ENCODE measurements around the gene STXBP6.
"Not testable (repeated sequence)": the region's sequence is repeated elsewhere in the genome, so short reads cannot be mapped to it uniquely, and the experiment has no call there.

Gene STXBP6

GRCh38 chr14:24986206-24986893, 63.6 kb downstream of the STXBP6 start:
- no peak for DNase-seq (ENCODE audit: low read depth, low spot score)

DNA sequence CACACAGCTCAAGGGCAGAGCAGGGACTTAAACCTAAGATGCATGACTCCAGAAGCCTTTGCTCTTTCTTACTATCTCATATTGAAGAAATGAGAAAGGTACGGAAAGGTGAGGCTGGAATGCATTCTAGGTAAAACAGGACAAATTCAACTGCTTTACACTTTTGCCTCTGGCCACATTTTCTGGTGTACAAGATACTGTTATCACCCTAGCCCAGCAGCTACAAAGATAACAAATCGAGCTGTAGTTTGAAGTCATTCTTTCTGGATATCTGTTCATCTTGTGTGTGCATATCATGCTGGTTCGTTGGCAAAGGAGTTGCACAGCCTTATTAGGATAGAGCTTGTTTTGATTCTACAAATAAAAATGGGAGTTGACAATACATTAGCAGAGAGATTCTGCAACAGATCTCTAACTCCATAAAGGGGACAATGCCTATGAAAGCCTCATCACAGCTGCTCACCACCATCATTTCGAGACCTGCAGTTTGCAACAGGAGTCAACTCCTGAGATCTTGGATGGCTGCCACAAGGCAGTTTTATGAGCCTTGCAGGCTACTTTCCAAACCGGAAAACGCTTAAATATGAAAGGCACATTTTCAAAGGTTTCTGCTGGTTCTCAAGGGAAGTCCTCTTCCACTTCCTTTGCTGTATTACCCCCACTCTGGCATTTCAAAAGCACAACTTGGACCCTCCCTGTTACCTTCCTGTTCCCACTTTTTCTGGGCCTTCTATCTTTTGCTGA, 64.9 kb downstream of the STXBP6 start:
- DNase-seq (ENCODE audit: low read depth, low spot score): no peak

DNA sequence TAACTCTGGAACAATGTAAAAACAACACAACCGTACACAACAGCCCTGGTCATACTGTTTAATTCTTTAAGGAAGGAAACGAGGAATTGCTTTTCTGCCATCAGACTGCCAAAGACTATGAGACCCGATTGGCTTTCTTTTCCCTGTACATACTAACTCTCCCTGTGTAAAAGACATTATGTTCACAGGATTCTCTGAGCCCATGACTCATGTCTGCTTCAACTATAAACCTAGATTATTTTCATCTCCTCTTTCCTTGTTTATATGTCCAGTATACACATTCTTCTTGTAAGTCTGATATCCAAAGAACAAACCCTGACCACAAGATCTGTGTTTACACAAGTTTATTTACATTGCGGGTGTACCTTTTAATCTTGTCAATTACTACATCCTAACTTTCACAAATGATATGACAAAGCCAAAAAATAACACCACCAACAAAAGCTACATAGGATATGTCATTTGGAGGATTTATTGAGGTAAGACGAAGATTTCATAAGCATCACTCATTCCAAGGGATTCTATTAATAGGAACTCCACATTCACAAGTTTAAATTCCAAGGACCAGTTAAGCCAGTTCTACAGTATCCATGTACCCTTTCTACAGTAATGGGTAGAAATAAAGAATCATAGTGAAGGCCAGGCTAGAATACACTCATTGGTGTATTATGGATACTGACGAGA, 67.3 kb downstream of the STXBP6 start:
- DNase-seq (ENCODE audit: low read depth, low spot score): no peak

DNA sequence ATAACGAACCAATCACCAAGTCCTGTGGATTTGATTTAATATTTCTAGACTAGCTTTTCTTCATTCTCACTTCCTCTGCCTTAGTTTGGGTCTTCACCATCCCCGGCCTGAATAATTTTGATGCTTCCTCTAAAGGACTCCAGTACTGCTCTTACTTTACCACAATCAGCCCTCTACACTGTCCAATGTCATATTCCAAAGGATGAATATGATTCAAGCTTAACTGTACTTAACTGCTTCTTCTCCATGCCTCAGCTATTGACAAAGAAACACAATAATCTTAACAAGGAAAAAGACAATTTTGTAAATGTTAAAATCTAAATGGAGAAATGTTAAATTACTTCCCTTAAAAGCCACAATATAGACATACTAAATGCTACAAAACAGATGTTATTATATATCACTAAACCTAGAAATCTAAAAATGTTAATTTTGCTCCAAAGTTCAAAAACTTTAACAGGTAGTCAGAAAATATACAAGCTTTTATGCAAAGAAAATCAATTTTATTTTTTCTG, 70.2 kb downstream of the STXBP6 start:
- DNase-seq (ENCODE audit: low read depth, low spot score): no peak

- DNase-seq (ENCODE audit: low read depth, low spot score): no peak
Measured at GRCh38 chr14:24978862-24979724, 70.9 kb downstream of the STXBP6 start.

DNA sequence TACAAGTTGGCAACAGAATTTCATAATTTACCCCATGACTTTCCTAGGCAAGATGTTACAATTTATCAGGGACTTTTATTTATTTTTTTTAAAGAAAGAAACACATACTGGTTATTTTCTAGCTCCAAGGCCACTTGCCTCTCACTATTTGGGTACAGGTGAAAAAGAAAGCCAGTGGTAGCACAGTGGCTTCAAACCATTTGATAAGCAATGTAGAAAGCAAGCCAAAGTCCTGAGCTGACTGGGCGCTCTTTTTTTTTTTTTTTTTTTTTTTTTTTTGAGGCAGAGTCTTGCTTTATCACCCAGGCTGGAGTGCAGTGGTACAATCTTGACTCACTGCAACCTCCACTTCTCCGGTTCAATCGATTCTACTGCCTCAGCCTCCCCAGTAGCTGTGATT, 73.3 kb downstream of the STXBP6 start:
- no peak for DNase-seq (ENCODE audit: low read depth, low spot score)

GRCh38 chr14:24975393-24975792, 74.6 kb downstream of the STXBP6 start:
- no peak for DNase-seq (ENCODE audit: low read depth, low spot score)

- DNase-seq (ENCODE audit: low read depth, low spot score): no peak
Measured at GRCh38 chr14:24974591-24975374, 75.2 kb downstream of the STXBP6 start.

DNA sequence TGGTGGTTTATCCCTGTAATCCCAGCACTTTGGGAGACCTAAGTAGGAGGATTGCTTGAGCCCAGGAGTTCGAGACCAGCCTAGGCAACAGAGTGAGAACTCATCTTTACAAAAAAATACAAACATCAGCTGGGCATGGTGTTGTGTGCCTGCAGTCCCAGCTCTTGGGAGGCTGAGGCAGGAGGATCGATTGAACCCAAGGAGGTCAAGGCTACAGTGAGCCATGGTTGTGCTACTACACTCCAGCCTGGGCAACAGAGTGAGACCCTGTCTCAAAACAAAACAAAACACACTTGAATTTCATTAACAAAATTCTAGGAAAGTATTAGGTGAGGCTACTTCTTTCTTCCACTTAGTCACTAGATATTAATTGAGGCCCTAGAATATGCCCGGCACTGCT, 77.1 kb downstream of the STXBP6 start:
- no peak for DNase-seq (ENCODE audit: low read depth, low spot score)

DNA sequence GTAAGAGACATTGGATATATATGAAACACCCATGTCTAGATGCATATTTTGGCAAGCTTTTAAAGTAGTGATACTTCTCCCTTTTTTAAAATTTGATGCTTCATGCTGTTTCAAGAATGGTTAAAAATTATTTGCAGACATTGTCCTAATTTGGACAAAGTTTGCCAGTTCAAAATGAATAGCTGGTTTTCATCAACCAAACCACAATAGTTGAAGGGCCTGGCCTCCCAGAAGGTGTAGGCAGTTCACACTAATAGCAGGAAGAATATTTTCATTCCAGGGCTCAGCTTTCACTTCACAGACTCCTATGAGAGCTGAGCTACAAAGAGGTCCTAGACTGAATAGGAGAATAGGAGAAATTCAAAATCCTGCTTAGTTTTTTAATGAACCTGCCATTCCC, 78.7 kb downstream of the STXBP6 start:
- no peak for DNase-seq (ENCODE audit: low read depth, low spot score)

GRCh38 chr14:24966579-24966964, 83.4 kb downstream of the STXBP6 start:
- DNase-seq (ENCODE audit: low read depth, low spot score): no peak

GRCh38 chr14:24965934-24966578, 83.9 kb downstream of the STXBP6 start:
- no peak for DNase-seq (ENCODE audit: low read depth, low spot score)

- no peak for DNase-seq (ENCODE audit: low read depth, low spot score)
Measured at GRCh38 chr14:24965578-24965933, 84.4 kb downstream of the STXBP6 start.

DNA sequence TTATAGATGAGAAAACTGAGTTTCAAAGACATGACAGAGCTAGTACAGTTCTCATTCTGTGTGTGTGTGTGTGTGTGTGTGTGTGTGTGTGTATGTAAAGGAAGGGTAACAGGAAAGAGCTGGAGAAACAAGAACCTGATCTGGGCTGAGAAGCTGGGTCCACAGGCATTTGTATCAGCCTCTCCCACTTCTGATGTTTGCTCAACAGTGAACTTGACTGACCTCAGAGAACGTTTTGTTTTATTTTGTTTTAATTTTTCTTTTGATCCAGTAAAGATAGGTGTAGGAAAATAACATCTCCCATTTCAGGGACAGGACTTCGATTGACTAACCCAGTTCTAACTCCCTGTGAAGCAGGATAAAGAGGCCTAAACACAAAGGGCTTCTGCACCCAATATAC, 85.4 kb downstream of the STXBP6 start:
- no peak for DNase-seq (ENCODE audit: low read depth, low spot score)

DNA sequence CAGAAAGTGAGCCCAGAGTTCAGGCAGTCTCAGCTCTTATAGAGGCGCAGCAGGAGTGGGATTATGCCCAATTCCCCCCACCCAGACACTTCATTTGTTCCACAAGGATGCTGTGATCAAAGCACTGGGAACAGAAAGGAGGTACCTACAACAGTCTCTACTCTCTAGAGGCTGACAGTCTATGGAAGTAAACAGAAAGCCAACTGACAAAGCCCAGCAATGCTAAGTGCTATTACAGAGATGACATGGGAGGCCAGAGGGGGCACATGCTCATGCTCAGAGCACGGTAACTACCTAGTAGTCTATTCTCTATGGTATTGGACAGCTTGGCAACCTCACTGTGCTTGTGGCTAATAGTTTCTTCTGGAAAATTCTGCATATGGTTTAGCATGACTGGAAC, 85.9 kb downstream of the STXBP6 start:
- DNase-seq (ENCODE audit: low read depth, low spot score): no peak

DNA sequence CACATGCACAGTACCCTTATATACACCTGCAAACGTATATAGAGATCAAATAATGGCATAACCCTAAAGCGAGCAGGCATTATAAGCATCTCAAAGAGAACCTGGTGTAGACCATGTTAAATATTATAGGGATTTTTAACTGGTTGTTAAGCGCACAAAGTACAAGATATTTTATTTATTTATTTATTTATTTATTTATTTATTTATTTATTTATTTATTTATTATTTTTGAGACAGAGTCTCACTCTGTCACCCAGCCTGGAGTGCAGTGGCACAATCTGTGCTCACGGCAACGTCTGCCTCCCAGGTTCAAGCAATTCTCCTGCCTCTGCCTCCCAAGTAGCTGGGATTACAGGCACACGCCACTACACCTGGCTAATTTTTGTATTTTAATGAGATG, 87.8 kb downstream of the STXBP6 start:
- DNase-seq (ENCODE audit: low read depth, low spot score): not testable (repeated sequence)

DNA sequence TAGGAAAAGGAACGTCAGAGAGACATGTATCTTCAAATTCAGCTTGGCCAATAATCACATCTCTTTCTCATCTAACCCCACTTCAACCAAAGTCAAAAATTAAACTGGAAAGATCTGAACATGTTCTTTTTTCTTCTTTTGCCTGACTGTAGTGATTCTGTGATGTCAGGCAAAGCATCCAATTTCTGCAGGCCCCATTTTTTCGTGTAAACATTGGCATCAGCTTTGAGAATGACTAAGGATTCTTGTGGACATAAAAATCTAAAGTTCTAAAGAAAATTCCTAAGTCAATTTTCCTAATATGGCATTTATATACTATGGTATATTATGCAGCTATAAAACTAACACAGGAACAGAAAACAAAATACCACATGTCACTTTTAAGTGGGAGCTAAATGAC, 89.1 kb downstream of the STXBP6 start:
- no peak for DNase-seq (ENCODE audit: low read depth, low spot score)

GRCh38 chr14:24959791-24960331, 90.1 kb downstream of the STXBP6 start:
- no peak for DNase-seq (ENCODE audit: low read depth, low spot score)

DNA sequence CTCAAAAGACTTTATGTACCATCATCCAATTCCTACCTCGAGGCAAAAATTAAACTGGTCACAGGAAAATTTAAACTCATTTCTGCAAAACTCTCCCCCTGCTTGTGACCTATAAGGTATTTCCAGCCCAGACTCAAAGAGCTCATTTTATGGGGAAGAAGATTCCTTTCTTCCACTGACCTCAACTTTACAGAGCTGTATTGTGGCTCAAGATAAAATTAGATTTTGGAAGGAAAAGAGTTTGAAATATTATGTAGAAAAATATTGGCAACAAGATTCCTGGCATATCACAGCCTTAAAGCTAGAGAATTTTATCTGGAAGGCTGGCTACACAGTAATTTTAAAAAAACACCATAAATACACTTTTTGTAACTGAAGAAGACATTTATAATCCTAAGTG, 91.7 kb downstream of the STXBP6 start:
- DNase-seq (ENCODE audit: low read depth, low spot score): no peak

- DNase-seq (ENCODE audit: low read depth, low spot score): no peak
Measured at GRCh38 chr14:24957814-24958213, 92.1 kb downstream of the STXBP6 start.
